GM20431 (cell line): ENCODE measurements around the gene PIMREG.

Source experiments
- in situ Hi-C: fragments of 300-500 bp; cut with MseI, MboI; formaldehyde crosslinking; loops from one replicate; pipeline ENCODE4 v1.15.0; 2020; ENCODE audit warnings: low sequenced_read_pairs; ENCODE audit not compliant: unreplicated experiment

PIMREG gene

DNA sequence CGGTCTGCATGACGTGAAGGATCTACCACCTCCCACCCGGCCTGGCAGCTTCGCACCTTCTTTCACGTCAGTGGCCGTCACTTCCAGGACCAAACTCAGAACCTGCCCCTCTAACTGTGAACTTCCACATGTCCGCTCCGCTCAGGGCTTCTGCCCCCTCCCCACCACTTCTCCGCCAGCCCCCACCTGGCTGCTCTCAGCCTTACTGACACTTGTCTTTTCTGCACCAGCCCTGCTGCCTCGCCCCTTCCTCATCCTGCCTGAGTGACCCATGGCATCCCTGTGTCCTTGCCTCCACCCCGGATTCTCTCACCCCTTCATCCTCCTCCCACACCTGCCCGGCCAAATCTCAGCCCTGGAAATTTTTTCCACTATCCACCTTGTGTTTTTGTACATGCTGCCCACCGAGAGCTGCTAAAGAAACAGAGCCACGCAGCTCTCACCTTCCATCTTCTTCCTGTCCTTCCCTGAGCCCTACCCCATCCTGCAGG lies 14.2 kb downstream of the PIMREG start:
- in situ Hi-C loops, result no loop called here

DNA sequence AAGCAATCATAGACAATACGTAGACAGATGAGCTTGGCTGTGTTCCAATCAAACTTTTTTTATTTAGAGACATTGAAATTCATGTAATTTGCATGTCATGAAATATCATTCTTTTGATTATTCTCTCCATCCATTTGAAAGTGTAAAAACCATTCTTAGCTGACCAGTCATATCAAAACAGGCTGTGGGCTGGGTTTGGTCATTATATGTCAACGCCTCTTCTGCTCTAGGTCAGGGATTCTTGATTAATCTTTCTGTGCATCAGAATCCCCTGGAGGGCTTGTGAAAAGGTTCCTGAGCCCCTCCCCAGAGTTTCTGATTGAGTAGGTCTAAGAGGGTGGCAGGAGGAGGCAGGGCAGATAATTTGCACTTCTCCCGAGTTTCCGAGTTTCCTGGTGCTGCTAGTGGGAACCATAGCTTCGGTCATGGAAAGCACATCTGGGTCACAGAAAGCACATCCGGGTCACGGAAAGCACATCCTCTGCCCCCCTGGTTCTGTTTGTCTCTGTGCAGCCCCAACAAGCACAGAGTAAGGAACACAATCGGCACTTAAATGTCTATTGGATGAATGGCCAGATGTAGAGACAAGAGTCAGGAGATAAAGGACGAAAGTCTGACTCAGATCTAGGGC lies 16.4 kb downstream of the PIMREG start:
- in situ Hi-C loops, result no loop called here

- in situ Hi-C loops, result no loop called here
Observed at GRCh38 chr17:6461246-6461645, 17.0 kb downstream of the PIMREG start.

GRCh38 chr17:6461792-6462524 lies 17.7 kb downstream of the PIMREG start:
- in situ Hi-C loops, result no loop called here

DNA sequence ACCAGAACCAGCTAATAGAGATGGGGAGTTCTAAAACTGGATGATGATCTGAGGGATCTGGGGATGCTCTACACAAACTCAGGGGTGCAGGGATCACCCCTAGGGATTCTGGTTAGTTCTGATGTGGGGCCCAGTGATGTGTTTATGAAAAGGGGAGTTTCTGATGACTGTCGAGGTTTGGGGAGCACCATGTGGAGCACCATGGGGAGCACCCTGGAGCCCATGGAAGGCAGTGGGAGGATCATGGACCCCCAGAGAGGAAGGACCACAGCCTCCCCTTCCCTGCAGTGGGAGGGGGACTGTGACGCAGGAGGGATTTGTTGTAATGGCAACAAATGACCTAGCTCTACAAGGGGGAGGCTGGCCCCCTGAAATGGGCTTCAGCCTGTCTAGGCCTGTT lies 18.4 kb downstream of the PIMREG start:
- in situ Hi-C loops, result no loop called here

DNA sequence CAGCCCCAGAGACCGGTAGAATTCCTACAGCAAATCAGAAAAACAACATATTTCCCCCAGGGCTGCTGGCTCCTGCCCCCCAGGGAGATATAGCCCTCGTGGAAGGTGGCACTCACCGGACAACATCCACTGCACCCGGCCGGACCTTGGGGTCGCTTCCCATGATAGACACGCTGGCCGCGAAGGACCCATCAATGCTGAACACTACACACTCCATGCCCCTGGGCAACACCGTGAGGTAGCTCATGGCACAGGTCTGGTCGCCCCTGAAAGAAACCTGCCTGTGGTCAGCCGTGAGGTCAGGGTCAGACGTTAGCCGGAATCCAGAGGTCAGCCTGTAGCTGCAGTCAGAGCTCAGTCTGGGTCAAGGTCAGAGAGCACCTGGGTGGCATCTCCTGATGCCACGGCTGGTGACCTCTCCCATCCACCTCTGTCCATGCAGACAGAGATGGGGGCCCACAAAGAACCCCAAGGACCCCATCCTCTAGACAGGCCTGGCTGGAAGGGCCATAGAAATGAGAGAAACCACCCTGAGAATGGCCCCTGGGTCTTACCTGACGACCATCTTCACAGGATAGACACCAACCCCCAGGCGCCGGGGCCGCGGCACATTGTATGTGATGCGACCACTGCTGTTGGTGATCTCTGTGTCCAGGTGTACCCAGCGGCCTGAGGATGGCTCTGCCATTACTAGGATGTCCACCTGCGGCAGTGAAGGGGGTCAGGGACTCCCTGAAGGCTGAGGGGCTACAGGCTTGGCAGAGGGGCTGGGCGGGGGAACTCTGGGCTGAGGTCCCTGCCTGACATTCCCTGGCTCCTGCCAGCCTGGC lies 19.6 kb downstream of the PIMREG start:
- in situ Hi-C loops, result no loop called here

GRCh38 chr17:6464446-6465041 lies 20.3 kb downstream of the PIMREG start:
- in situ Hi-C loops, result no loop called here

DNA sequence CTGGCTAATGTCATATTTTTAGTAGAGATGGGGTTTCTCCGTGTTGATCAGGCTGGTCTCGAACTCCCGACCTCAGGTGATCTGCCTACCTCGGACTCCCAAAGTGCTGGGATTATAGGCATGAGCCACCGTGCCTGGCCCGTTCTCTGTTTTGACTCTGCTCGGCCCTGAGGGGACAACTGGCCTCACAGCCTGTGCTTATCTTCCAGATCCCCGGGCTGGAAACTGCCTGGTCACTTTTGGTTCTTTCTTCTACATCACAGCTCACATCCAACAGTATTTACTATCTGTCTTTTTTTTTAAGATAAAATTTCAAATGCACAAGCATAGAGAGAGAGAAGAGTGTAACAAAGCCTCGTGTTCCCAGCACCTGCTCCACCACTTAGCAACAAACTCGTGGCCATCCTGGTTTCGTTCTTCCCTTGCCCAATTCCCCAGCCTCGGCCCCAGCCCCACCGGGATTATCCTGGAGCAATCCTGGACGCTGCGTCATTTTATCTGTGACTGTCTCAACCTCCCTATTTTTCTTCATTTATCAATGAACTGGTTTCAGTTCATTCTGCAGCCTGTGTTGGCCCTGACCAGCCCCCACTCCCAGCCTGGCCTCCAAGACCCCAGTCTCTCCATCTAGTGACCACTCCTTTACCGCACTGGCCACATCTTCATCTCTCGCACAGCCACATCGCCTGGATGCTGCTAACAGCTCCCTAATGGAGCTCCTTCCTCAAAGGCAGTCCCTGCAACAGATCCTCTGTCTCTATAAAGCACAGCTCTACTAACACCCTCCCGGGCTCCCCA lies 21.1 kb downstream of the PIMREG start:
- in situ Hi-C loops, result no loop called here

DNA sequence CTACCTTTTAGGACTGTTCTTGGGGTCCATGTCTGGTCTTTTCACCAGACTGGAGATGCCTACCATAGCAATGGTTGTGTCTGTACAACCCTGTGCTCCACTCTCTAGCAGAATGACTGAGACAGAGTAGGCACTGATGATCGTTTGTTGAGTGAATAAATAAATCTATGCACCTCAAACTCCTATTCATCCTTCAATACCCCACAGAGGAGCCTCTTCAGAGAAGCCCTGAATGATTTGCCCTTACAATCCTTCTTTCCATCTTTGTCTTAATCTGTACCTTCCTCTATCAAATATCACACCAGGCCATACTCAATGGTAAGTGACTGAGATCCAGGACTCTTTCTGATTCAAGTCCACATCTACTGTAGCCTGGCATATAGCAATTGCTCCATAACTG lies 23.3 kb downstream of the PIMREG start:
- in situ Hi-C loops, result no loop called here

DNA sequence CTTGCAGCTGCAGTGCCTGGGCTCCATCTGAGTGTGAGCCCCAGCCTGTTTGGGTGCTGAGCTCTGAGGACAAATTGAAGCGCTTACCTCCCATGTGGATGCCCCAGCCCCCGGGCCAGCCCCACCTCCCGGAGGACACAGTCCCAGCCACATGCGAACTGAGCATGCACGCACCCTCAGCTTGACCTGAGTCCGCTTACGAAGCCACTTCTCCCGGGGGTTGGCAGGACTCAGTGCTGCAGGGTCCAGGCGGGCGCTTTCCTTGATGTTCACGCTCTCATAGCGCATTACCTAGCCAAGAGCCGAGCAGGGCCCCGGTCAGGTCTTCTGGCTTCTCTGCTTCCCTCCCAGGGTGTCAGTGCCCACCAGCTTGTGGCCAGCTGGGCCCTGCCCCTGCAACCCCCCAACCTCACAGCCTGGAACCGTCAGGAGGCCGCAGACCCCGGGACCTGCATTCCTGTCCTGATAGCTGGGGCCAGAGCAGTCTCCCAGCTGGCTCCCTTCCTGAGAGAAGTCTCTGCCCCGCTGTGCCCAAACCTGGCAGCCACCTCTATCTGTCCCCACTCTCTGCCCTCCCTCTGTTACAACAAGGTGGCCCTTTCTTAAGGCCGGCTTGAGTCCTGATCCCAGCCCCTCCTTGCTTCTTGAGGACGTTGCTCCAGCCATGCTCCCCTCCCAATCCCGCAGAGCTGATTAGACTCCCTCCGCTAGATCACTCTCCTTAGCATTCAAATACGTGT lies 24.0 kb downstream of the PIMREG start:
- in situ Hi-C loops, result no loop called here

DNA sequence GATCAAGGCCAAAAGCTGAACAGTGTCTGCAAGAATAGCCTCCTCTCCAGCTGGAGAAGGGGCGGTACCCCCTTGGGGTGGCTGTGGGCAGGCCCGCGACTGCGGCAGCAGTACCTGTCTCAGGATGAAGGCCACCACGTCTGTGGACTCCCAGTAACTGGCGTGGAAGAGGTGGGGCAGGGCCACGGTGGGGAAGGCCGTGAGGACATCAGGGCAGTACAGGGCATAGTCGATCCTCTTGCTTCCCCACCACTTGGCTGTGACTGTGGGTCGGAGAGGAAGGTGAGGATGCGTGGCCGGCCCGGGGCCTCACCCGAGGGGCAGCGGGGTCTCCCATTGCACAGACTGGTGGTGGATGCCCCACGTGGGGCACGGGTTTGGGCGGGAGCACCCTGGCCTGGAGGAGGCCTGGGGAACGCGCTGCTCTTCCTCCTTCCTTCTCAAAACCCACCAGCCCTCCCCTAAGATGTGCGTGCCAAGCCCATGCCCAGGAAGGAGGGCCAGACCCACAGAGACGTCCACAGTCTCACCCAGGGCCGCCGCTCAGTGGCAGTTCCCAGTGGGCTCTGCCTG lies 26.0 kb downstream of the PIMREG start:
- in situ Hi-C loops, result no loop called here

- in situ Hi-C loops, result no loop called here
Observed at GRCh38 chr17:6470751-6471521, 26.7 kb downstream of the PIMREG start.

- in situ Hi-C loops, result no loop called here
Observed at GRCh38 chr17:6471531-6472465, 27.5 kb downstream of the PIMREG start.

- in situ Hi-C loops, result no loop called here
Observed at GRCh38 chr17:6472517-6472916, 28.3 kb downstream of the PIMREG start.

DNA sequence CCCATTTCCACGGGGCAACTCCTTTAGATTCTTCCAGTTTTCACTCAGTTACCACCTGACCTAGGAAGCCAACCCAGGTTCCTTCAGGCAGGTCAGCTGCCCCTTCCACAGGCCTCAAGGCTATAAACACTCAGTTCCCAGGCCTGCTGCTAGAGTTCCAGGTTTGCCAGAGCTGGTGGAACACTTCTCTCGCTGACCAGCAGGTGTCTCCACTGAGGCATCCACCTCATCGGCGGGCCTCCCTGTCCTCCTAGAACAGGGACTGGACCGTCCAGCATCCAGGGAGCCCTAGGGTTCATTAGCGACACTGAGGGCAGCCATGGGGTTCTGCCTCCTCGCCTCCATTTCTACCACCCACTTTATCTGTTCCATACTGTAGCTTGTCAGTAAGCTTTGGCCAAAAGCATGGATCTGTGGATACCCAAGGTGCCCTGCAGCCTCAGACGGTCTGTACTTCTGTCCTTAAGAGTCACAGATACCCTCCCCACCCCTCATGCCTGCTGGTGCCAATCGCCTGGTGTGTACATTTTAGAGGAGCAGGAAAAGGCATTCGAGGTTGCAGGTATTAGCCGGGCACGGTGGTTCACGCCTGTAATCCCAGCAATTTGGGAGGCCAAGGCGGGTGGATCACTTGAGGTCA lies 29.0 kb downstream of the PIMREG start:
- in situ Hi-C loops, result no loop called here

DNA sequence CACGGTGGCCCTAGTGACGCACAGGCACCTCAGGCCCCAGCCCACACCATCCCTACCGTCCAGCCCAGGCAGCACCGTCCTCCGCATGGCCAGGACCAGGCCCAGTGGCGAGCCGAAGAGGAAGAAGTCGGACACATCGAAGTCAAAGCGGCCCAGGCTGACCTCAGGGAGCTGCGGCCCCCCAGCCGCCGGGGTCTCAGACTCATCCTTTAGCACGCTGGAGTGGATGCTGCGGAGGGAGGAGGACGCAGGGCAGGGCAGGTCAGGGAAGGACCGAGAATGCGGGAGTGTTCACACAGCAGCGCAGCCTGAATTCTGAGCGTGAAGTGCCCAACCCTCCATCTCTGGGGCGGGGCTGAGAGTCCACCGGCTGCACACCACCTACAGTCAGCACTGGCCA lies 30.1 kb downstream of the PIMREG start:
- in situ Hi-C loops, result no loop called here

DNA sequence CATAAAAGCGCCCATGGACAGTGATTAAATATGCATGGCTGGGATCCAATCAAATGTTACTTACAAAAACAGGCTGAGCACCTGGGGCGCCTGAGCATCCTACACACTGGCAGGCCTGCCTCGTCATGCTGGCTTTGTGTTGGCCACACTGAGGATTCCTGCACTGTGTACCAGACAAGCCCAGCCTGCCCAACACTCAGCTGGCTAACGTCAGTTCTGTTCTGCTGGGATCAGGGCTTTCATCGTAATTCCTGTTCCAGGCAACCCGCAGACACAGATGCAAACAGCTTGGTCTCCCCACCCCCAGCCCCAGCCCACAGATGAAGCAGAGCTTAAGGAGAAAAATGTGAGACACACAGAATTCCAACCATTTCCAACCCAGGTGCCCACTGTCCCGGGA lies 30.7 kb downstream of the PIMREG start:
- in situ Hi-C loops, result no loop called here
